Esophagus (tissue), 2 donors: ENCODE results near the gene ZNF417. TPM values are rescaled to one million over a fixed set of nuclear protein-coding genes. Genes with fewer than 3 reads are reported as not detected.

Source experiments
- H3K27ac ChIP-seq, 2 donors: one replicate each; pipeline ENCODE4 v1.5.1; 2013; ENCODE audit warnings: low read depth in 2 of 2, mild to moderate bottlenecking in 2 of 2, inconsistent platforms in 1 of 2, low read length in 1 of 2, moderate library complexity in 1 of 2
- H3K27me3 ChIP-seq, 2 donors: one replicate each; pipeline ENCODE4 v1.6.1; 2013; ENCODE audit warnings: low read length in 2 of 2, control low read depth in 1 of 2, mild to moderate bottlenecking in 1 of 2; ENCODE audit not compliant: insufficient read depth in 2 of 2, control insufficient read depth in 1 of 2
- H3K36me3 ChIP-seq, 2 donors: one replicate each; pipeline ENCODE4 v1.6.1; 2013; ENCODE audit warnings: low read length in 1 of 2; ENCODE audit not compliant: control insufficient read depth in 2 of 2, insufficient read depth in 2 of 2
- H3K4me1 ChIP-seq, 2 donors: one replicate each; pipeline ENCODE4 v1.6.1; 2013; ENCODE audit warnings: low read length in 1 of 2; ENCODE audit not compliant: control insufficient read depth in 2 of 2, insufficient read depth in 2 of 2
- H3K4me3 ChIP-seq, 2 donors: one replicate each; pipeline ENCODE4 v1.5.1; 2013; ENCODE audit warnings: low read length in 2 of 2, mild to moderate bottlenecking in 2 of 2, low read depth in 1 of 2, moderate library complexity in 1 of 2
- H3K9me3 ChIP-seq, 2 donors: one replicate each; pipeline ENCODE4 v1.6.1; 2013; ENCODE audit warnings: mild to moderate bottlenecking in 2 of 2, low read depth in 1 of 2, low read length in 1 of 2, moderate library complexity in 1 of 2; ENCODE audit not compliant: control insufficient read depth in 2 of 2, insufficient read depth in 1 of 2
- WGBS, 2 donors: extraction: QIAGEN DNeasy Blood & Tissue Kit; methylation state at CpG; one replicate each; pipeline ENCODE4 v1.1.7; 2013; 5-methylcytosine and 5-hydroxymethylcytosine counted together
- polyA plus RNA-seq, 2 donors: library from polyadenylated mRNA; stranded (reverse); fragments of 200-250 nt; gene quantifications; one replicate each; pipeline ENCODE4 v1.2.3, GENCODE V29; 2013
- donor health status: healthy with polysubstance abuse.
- donor health status: Bipolar disorder and iron deficiency.

Gene ZNF417
- polyA plus RNA-seq, 2 donors = 1.7 to 2.4 TPM

DNA sequence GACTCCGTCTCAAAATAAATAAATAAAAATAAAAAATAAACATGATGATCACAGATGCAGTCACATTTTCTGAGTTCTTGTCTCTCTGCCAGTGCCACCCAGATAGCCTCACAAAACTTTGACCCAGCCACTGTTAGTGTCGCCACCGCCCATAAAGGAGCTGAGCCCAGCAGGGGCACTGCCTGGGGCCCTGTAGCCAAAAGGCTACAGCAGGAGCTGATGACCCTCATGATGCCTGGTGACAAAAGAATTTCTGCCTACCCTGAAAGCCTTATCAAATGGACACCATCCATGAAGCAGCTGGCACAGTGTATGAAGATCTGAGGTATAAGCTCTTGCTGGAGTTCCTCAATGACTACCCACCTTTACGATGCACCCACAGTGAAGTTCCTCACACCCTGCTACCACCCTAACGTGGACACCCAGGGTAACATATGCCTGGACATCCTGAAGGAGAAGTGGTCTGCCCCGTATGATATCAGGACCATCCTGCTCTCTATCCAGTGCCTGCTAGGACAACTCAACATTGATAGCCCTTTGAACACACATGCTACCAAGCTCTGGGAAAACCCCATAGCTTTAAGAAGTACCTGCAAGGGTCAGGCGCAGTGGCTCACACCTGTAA is 48.4 kb downstream of the ZNF417 start:
- peaks cover 6 to 16% of the 10 kb centered on the region in 2 donors for H3K36me3 ChIP-seq
- no peaks in the 10 kb centered on the region for H3K4me1 ChIP-seq
- peaks cover 19 to 33% of the 10 kb centered on the region in 2 donors for H3K9me3 ChIP-seq
- 95 to 98% methylated on average over 7 of the region's 7 CpGs for WGBS, 2 donors
- no peak overlapping the region for H3K27ac ChIP-seq
- H3K4me3 ChIP-seq = no peak overlapping the region
- no peaks in the 10 kb centered on the region for H3K27me3 ChIP-seq

Other genes with a start within 250 kb of the ZNF417 start
- under 1 TPM; 0.01 to 0.08 TPM for gene ZSCAN4, start 247.7 kb downstream of the ZNF417 start, polyA plus RNA-seq
- gene ZNF551, start 234.6 kb downstream of the ZNF417 start, polyA plus RNA-seq = 1 to 10 TPM; 1.2 to 2.2 TPM
- gene ZNF154, start 207.4 kb downstream of the ZNF417 start, polyA plus RNA-seq = 1 to 10 TPM in 1 of 2 donors, under 1 TPM in 1; 0.98 to 1.6 TPM
- 1 to 10 TPM; 1.3 to 1.5 TPM for gene ZNF671, start 189.0 kb downstream of the ZNF417 start, polyA plus RNA-seq
- 1 to 10 TPM; 2.9 to 3.3 TPM for gene ZNF776, start 169.8 kb downstream of the ZNF417 start, polyA plus RNA-seq
- gene ZNF586, start 146.9 kb downstream of the ZNF417 start, polyA plus RNA-seq = 1 to 10 TPM; 5.0 to 5.4 TPM
- 1 to 10 TPM; 4.6 to 5.7 TPM for gene ZNF552, start 101.7 kb downstream of the ZNF417 start, polyA plus RNA-seq
- 1 to 10 TPM; 3.1 to 5.7 TPM for gene ZNF587B, start 86.3 kb downstream of the ZNF417 start, polyA plus RNA-seq
- gene ZNF587, start 66.7 kb downstream of the ZNF417 start, polyA plus RNA-seq = 10 to 100 TPM in 1 of 2 donors, 1 to 10 TPM in 1; 4.9 to 19.5 TPM
- gene ZNF814, start 27.6 kb downstream of the ZNF417 start, polyA plus RNA-seq = 1 to 10 TPM; 3.5 to 6.0 TPM
- gene ZNF418, start 18.8 kb upstream of the ZNF417 start, polyA plus RNA-seq = 1 to 10 TPM; 2.0 to 3.0 TPM
- gene ZNF256, start 31.1 kb upstream of the ZNF417 start, polyA plus RNA-seq = 1 to 10 TPM; 2.5 TPM
- 1 to 10 TPM in 1 of 2 donors, under 1 TPM in 1; 0.32 to 1.0 TPM for gene C19orf18, start 57.9 kb upstream of the ZNF417 start, polyA plus RNA-seq
- gene ZNF606, start 86.2 kb upstream of the ZNF417 start, polyA plus RNA-seq = 1 to 10 TPM; 4.6 to 7.2 TPM
- under 1 TPM in 1 of 2 donors, not detected in 1; 0.05 TPM for gene ZSCAN1, start 117.4 kb upstream of the ZNF417 start, polyA plus RNA-seq
- 1 to 10 TPM; 1.6 to 2.9 TPM for gene ZNF135, start 142.7 kb upstream of the ZNF417 start, polyA plus RNA-seq
- gene ZSCAN18, start 181.6 kb upstream of the ZNF417 start, polyA plus RNA-seq = 10 to 100 TPM; 20.2 to 22.9 TPM
- 1 to 10 TPM; 2.0 to 2.3 TPM for gene ZNF329, start 234.2 kb upstream of the ZNF417 start, polyA plus RNA-seq